Right lobe of liver (tissue), 4 donors: ENCODE measurements around the gene SLC49A3.

Source experiments
- POLR2A ChIP-seq: fragments of 450-650 bp; IDR thresholded peaks from one replicate; pipeline ENCODE4 v1.6.1; 2017; ENCODE audit warnings: antibody characterized with exemption, mild to moderate bottlenecking
- TF ChIP-seq, protein P1 (sequence below), 4 donors: fragments of 200-600 bp in 3 of 4; fragments of 450-650 bp in 1 of 4; IDR thresholded peaks; one replicate each; pipeline versions ENCODE4 v1.5.1 to v1.8.0; 2016 to 2022; ENCODE audit warnings: antibody characterized with exemption in 4 of 4, mild to moderate bottlenecking in 2 of 4
- donor health status: DM: no; HTN: no; CAD: no.
- donor health status: DM: no; HTN: no; CAD: no.
- donor health status: DM: no; HTN: yes; CAD: no.

DNA sequence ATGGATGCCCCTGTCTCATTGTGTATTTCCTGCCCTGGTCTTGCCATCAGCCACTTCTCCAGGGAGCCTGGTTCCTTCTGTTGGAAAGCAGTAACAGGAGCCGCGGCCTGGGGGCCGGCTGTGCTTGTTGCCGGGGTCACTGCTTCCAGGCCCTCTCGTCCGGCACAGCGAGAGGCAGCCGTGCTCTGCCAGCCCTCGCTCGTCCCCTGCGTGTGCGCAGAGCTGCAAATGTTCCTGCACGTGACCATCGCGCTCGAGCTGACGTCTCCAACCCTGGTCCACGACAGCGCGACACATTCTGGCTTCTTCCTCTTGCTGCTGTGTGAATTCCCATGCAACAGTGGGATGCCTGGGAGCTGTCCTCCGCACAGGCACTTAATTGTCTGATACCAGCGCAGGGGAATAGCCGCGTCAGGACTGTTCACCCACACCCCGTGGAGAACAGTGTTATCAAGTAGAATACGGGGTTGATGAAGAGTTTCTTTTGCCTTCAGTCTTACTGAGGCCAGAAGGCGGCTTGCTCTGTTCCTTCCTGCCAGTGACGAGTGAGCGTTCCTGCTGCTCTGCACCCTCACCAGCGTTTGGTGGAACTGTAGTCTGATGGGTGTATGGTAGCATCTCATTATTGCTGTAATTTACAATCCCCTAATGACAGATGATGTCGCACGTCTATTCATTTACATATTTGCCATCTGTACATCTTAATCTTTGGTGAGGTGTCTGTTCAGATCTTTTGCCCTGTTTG, 51.2 kb downstream of the SLC49A3 start:
- TF ChIP-seq, protein P1, sequence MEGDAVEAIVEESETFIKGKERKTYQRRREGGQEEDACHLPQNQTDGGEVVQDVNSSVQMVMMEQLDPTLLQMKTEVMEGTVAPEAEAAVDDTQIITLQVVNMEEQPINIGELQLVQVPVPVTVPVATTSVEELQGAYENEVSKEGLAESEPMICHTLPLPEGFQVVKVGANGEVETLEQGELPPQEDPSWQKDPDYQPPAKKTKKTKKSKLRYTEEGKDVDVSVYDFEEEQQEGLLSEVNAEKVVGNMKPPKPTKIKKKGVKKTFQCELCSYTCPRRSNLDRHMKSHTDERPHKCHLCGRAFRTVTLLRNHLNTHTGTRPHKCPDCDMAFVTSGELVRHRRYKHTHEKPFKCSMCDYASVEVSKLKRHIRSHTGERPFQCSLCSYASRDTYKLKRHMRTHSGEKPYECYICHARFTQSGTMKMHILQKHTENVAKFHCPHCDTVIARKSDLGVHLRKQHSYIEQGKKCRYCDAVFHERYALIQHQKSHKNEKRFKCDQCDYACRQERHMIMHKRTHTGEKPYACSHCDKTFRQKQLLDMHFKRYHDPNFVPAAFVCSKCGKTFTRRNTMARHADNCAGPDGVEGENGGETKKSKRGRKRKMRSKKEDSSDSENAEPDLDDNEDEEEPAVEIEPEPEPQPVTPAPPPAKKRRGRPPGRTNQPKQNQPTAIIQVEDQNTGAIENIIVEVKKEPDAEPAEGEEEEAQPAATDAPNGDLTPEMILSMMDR (IDR thresholded peaks at IDR 0.05), result no peak
- TF ChIP-seq POLR2A, result no peak
